SK-N-SH treated with all-trans-retinoic acid at 6 μM for 48 hours (cell line): ENCODE measurements around the gene MED16.

ENCODE experiments used
- ARNTL ChIP-seq: fragments of 450-650 bp; formaldehyde crosslinking; IDR thresholded peaks from 2 replicates; pipeline ENCODE4 v1.5.0; 2020; ENCODE audit warnings: low read depth, mild to moderate bottlenecking, moderate library complexity, borderline replicate concordance
- PATZ1 ChIP-seq: fragments of 250-450 bp; sonication (Bioruptor Pico); IDR thresholded peaks from 2 replicates; pipeline ENCODE4 v1.8.0; 2020; ENCODE audit warnings: mild to moderate bottlenecking, moderate library complexity, borderline replicate concordance
- POU6F1 ChIP-seq: fragments of 250-450 bp; sonication (Bioruptor Pico); IDR thresholded peaks from 2 replicates; pipeline ENCODE4 v1.8.0; 2021; ENCODE audit warnings: low read depth, mild to moderate bottlenecking, moderate library complexity, borderline replicate concordance
- PPARA ChIP-seq: fragments of 250-450 bp; sonication (Bioruptor Pico); IDR thresholded peaks from 2 replicates; pipeline ENCODE4 v1.5.0; 2020; ENCODE audit warnings: mild to moderate bottlenecking, borderline replicate concordance
- ZFP3 ChIP-seq: fragments of 250-450 bp; sonication (Bioruptor Pico); IDR thresholded peaks from 2 replicates; pipeline ENCODE4 v1.5.0; 2020; ENCODE audit warnings: mild to moderate bottlenecking, moderate library complexity
- ZNF565 ChIP-seq: fragments of 450-650 bp; formaldehyde crosslinking; conservative IDR thresholded peaks from 2 replicates; pipeline ENCODE4 v1.5.0; 2020; ENCODE audit warnings: low read depth, mild to moderate bottlenecking, moderate library complexity

- TF ChIP-seq POU6F1 (CRISPR knock-in tag): no peak
- no peak for TF ChIP-seq PATZ1 (CRISPR knock-in tag)
- no peak for TF ChIP-seq PPARA (CRISPR knock-in tag)
- TF ChIP-seq ARNTL: no peak
- TF ChIP-seq ZNF565 (CRISPR knock-in tag): no peak
- no peak for TF ChIP-seq ZFP3
Measured at GRCh38 chr19:840519-841206, 52.3 kb downstream of the MED16 start, which contains the start of gene PRTN3.
